Activated T-cell treated with anti-CD3 and anti-CD28 coated beads, Interleukin-2, amount 50 U/mL, for 24 hours (primary cell): ENCODE results near the gene CDON.
A peak's percentile ranks its signal among the peaks of the same experiment; 100 is the strongest.

Experiments used
- DNase-seq: peaks from one replicate; pipeline ENCODE4 v3.0.0-alpha.2; 2020
- H3K27ac Mint-ChIP-seq: 2 replicates; pipeline ENCODE4 v1.8.0; 2020; ENCODE audit warnings: mild to moderate bottlenecking, mixed read lengths
- H3K27me3 Mint-ChIP-seq: 2 replicates; pipeline ENCODE4 v1.8.0; 2020; ENCODE audit warnings: mixed read lengths
- H3K36me3 Mint-ChIP-seq: 2 replicates; pipeline ENCODE4 v1.8.0; 2020; ENCODE audit warnings: low read depth, mixed read lengths
- H3K4me1 Mint-ChIP-seq: 2 replicates; pipeline ENCODE4 v1.8.0; 2020; ENCODE audit warnings: low read depth, mixed read lengths
- H3K4me3 Mint-ChIP-seq: 2 replicates; pipeline ENCODE4 v1.8.0; 2020; ENCODE audit warnings: mild to moderate bottlenecking, moderate library complexity, mixed read lengths
- H3K9me3 Mint-ChIP-seq: 2 replicates; pipeline ENCODE4 v1.8.0; 2020; ENCODE audit warnings: mixed read lengths

The CDON gene, protein sequence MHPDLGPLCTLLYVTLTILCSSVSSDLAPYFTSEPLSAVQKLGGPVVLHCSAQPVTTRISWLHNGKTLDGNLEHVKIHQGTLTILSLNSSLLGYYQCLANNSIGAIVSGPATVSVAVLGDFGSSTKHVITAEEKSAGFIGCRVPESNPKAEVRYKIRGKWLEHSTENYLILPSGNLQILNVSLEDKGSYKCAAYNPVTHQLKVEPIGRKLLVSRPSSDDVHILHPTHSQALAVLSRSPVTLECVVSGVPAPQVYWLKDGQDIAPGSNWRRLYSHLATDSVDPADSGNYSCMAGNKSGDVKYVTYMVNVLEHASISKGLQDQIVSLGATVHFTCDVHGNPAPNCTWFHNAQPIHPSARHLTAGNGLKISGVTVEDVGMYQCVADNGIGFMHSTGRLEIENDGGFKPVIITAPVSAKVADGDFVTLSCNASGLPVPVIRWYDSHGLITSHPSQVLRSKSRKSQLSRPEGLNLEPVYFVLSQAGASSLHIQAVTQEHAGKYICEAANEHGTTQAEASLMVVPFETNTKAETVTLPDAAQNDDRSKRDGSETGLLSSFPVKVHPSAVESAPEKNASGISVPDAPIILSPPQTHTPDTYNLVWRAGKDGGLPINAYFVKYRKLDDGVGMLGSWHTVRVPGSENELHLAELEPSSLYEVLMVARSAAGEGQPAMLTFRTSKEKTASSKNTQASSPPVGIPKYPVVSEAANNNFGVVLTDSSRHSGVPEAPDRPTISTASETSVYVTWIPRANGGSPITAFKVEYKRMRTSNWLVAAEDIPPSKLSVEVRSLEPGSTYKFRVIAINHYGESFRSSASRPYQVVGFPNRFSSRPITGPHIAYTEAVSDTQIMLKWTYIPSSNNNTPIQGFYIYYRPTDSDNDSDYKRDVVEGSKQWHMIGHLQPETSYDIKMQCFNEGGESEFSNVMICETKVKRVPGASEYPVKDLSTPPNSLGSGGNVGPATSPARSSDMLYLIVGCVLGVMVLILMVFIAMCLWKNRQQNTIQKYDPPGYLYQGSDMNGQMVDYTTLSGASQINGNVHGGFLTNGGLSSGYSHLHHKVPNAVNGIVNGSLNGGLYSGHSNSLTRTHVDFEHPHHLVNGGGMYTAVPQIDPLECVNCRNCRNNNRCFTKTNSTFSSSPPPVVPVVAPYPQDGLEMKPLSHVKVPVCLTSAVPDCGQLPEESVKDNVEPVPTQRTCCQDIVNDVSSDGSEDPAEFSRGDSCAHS (N-terminal part only)

DNA sequence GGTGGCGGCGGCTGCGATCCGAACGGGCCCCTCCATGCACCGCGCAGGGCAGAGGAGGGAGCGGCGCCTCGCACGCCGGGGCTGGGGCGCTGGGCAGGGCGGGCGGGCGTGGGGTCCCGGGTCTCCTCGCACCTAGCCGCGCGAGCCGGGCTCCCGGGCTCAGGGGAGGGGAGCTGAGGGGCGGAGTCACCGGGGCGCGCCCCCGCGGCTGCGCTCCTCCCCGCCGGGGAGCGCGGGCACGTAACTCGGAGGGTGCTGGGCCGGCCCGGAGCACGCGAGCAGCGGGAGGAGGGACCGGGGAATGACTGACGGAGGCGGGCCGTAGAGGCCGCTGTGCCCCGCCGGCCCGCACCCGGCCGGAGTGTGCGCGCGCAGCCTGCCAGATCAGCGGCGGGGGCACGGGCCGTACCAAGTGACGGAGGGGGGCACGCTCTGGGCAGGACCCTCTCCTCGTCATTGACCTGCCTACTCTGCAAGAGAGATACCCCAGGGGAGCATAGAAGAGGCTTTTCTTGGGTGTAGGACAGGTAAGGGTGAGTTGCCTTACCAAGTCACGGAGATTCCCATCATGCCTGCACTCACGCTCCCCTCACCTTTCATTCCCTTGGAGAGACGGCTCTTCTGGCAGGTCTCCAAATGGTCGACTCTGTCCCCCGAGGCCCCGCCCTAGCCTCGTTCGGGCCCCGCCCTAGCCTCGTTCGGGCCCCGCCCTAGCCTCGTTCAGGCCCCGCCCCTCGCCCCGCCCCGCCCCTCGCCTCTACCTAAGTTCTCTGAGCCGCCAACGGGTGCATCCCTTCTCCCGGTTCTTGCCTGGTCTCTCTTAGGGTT, at the start of gene CDON:
Gene CDON, minus strand, starts transcription at position 188 of the 828 bp plus-strand sequence. CDS start 39,390 bp downstream, outside the sequence.
- H3K4me1 Mint-ChIP-seq, result peaks cover 10% of the 10 kb centered on the region
- peak within 1 kb of the TSS; percentile 78 for H3K4me3 Mint-ChIP-seq

DNA sequence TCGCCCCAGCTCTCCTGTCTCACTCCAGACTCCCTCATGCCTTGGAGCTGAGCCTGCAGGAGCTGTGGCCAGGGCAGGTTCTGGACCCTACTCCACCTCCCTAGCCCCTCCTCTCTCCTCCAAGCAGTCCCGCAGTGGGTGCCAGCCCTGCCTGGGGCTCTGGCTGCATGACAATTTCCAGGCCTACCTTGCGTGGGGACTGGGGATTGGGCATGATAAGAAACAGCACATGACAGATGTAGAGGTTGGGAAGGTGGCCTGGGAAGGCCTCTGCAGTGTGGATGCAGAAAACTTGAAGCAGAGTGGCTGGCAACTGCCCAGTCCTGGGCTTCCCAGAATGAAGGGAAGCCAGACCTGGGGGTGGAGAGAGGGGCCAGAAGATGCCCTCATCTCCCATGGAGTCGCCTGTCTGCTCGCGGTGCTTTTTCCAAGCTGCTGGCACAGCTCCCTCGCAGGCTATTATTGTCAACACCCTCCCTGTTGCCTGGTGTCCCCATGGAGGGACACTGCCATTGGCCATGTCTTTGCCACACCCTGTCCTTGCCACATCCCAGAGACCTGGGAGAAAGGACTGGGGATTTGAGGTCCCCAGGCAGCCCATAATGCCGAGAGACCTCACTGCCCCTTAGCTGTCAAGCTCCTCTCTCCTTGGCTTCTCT, 48.9 kb upstream of the CDON start:
- H3K4me1 Mint-ChIP-seq, result peaks cover 2% of the 10 kb centered on the region

More for the DNA sequence above, at the start of gene CDON:
- Mint-ChIP-seq H3K9me3 (no peaks in the 10 kb centered on the region), H3K27me3 (peaks cover 26% of the 10 kb centered on the region), H3K36me3 (no peaks in the 10 kb centered on the region), H3K27ac (peak within 1 kb of the TSS; percentile 99)
- peak; percentile 93 for DNase-seq

DNA sequence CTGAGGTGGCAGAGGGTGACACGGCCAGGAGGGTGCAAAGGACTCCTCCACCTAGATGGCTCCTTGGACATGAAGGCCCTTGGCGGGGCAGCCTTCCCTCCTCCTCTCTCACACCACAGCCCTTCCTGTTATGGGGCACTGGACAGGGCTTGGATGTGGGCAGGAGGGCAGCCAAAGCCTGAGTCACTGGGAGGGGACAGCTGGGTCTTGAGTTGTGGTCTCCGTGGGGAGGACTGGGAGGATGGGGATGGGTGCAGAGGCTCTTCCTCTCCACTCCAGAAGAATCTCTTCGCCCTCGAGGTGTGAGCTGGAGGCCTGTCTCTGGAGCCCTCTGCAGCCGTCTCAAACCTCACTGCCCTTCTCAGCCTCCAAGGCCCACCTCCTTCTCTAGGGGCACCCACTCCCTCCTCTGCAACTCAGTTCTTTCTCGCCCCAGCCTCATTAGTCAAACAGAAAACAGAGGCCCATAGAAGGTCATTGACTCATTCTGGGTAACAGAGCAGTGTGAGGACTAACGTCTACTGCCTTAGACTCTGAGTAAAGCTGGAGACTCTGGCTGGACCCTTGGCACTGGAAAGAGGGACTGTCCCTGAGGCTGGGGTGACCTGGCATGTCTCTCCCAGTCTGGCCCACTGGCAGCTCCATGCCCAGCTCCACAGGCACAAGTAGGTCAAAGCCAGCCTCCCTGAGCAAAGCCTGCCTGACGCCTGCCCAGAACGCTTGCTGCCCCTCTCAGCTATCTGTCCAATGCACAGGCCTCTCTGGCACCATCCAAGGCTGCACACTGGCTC, 47.5 kb upstream of the CDON start:
- no peak for DNase-seq
- H3K4me1 Mint-ChIP-seq, result peaks cover 2% of the 10 kb centered on the region

More for the DNA sequence above, 48.9 kb upstream of the CDON start:
- no peaks in the 10 kb centered on the region for H3K36me3 Mint-ChIP-seq
- no peak overlapping the region for H3K27ac Mint-ChIP-seq
- H3K27me3 Mint-ChIP-seq, result no peaks in the 10 kb centered on the region
- no peak for DNase-seq
- H3K4me3 Mint-ChIP-seq, result no peak overlapping the region
- no peaks in the 10 kb centered on the region for H3K9me3 Mint-ChIP-seq

DNA sequence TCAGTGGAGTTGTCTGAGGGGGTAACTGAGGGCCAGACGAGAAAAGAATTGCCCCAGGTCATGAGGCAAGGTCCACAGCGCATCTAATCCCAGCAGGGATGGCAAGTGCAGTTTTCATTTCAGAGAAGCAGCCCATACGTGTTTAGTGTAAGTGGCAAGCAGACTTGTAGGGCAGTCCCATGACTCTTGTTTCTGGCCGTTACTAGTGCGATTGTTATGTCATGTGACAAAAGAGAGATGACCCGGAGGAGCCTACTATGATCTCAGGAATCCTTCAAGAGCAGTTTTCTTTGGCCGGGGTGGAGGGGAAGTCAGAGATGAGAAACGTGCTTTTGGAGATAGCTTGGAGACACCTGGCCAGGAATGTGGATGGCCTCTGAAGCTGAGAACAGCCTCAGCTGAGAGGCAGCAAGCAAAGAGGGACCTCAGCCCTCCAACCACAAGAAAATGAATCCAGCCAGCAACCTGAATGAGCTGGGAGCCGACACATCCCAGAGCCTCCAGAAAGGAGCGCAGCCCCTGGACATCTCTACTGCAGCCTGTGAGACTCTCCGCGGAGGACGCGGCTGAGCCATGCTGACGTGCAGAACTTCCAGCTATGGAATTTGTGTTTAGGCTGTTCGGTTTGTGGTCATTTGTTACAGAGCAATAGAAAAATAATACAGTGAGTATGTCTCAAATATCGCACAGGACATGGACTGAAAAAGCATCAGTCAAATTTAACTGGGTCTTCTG, 44.1 kb upstream of the CDON start:
- Mint-ChIP-seq H3K36me3 (no peaks in the 10 kb centered on the region), H3K27me3 (no peaks in the 10 kb centered on the region), H3K27ac (no peak overlapping the region), H3K9me3 (no peaks in the 10 kb centered on the region), H3K4me3 (no peak overlapping the region), H3K4me1 (peaks cover 2% of the 10 kb centered on the region)
- DNase-seq, result no peak

More for the DNA sequence above, 47.5 kb upstream of the CDON start:
- no peak overlapping the region for H3K4me3 Mint-ChIP-seq
- no peak overlapping the region for H3K27ac Mint-ChIP-seq
- H3K9me3 Mint-ChIP-seq, result no peaks in the 10 kb centered on the region
- no peaks in the 10 kb centered on the region for H3K36me3 Mint-ChIP-seq
- H3K27me3 Mint-ChIP-seq, result no peaks in the 10 kb centered on the region

DNA sequence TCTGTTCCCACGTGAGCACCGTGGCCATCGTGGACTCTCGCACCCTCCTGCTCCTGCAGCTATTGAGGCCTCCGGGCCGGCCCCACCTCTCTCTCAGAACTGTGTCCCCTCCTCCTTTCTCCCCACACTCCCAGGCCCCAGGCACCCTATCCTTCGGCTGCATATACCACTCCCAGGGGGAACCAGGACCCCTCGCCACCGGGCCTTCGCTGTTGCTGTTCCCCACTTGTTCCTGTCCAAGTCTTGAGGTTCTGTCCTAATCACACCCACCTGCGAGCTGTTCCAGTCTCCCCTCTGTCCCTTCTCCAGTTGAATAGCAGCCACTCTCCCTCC, 43.0 kb upstream of the CDON start:
- no peaks in the 10 kb centered on the region for H3K27me3 Mint-ChIP-seq
- no peak for DNase-seq
- peaks cover 2% of the 10 kb centered on the region for H3K4me1 Mint-ChIP-seq
- no peak overlapping the region for H3K27ac Mint-ChIP-seq
- H3K9me3 Mint-ChIP-seq, result no peaks in the 10 kb centered on the region
- no peaks in the 10 kb centered on the region for H3K36me3 Mint-ChIP-seq
- no peak overlapping the region for H3K4me3 Mint-ChIP-seq

DNA sequence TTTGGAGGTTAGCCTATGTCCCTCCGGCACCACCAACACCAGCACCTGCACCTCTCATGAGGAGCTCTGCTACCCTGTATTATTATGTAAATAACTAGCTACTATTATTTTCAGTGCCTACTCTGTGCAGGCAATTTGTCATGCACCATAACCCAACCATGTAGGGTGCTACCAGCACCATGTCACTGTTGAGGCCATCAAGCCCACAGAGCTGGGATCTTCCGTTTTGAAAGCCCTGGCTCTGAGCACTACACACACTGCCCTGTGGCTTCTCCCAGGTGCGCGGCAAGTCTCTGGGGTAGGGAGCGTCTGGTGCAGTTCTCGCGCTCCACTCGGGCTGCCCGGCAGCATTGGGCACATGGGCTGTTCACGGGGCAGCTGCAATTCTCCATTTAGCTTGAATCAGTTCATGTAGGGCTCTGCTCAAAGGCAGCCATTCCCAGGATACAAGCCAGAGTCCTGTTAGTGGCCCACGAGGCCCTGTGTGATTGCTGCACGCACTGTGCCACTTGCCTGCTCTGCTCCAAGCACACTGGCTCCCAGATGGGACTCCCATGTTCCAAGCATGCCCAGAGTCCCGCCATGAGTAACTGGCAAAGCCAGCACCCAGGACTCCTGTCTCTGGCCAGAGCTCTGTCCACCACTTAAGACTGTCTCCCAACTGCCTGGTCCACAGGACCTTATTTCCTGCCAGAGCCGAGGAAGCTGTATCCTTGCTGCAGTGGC, 42.5 kb upstream of the CDON start:
- no peaks in the 10 kb centered on the region for H3K36me3 Mint-ChIP-seq
- no peak overlapping the region for H3K4me3 Mint-ChIP-seq
- no peaks in the 10 kb centered on the region for H3K27me3 Mint-ChIP-seq
- DNase-seq, result no peak
- peaks cover 2% of the 10 kb centered on the region for H3K4me1 Mint-ChIP-seq
- no peak overlapping the region for H3K27ac Mint-ChIP-seq
- H3K9me3 Mint-ChIP-seq, result no peaks in the 10 kb centered on the region

DNA sequence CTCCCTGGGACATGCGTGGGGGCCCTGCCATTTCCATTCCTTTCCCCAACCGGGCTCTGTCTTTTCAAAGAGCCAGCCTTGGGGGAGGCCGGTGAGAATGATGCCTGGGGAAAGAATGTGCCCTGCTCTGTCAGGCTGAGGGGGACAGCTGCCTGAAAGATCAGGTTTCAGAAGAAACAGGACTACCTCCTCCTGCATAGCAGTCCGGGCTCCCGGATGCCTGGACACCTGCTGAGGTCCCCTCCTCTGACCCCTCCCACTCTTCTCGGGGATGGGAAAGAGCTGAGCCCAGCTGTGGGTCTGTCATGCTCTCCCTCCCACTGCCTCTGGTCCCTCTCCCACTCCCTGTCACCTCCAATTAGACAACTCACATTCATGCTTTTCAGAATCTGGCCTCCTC, 41.8 kb upstream of the CDON start:
- H3K27ac Mint-ChIP-seq, result no peak overlapping the region
- H3K9me3 Mint-ChIP-seq, result no peaks in the 10 kb centered on the region
- H3K4me1 Mint-ChIP-seq, result no peaks in the 10 kb centered on the region
- no peaks in the 10 kb centered on the region for H3K27me3 Mint-ChIP-seq
- no peaks in the 10 kb centered on the region for H3K36me3 Mint-ChIP-seq
- no peak for DNase-seq
- H3K4me3 Mint-ChIP-seq, result no peak overlapping the region

DNA sequence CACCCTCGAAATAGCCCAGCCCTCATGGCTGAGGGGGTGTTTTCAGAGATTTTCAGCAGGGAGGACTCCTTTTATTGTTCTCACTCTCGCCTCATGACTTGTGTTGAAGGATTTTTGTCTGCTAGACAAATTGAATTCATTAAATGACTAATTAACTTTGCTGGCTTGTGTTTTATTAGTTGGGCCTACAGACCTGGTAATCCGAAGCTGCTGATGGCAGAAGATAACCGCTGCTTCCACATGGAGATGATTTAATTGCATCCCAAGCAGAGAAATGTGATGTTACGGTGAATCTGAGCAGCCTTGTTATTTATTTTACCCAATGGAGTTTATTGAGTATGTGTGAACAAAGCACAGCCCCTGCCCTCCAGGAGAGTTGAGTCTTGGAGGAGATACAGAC, 40.5 kb upstream of the CDON start:
- H3K27me3 Mint-ChIP-seq, result no peaks in the 10 kb centered on the region
- H3K4me3 Mint-ChIP-seq, result no peak overlapping the region
- no peaks in the 10 kb centered on the region for H3K9me3 Mint-ChIP-seq
- H3K36me3 Mint-ChIP-seq, result no peaks in the 10 kb centered on the region
- H3K27ac Mint-ChIP-seq, result no peak overlapping the region
- DNase-seq, result no peak
- H3K4me1 Mint-ChIP-seq, result no peaks in the 10 kb centered on the region

DNA sequence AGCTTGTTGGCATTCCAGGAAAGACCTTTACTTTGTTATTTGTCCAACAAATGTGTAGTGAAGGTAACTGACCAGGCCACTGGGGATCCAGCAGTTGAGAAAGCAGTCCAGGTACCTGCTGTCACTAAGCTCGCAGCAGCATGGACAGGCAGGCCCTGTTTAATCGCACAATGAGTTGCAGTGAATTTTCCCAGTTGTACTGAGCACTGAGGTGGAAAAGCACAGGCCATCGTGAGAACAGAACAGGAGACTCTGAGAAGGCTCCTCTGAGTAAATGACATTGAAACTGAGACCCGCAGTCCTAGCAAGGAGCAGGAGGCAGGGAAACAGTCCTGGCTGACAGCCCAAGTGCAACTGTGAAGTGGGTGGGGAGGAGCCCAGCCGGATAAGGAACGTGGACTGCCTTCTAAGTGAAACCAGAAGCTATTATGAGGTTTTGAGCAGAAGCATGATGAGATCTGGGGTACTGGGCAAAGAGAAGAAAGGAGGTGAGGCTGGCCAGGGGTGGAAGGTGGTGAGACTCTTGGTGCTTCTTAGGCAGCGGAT, 39.8 kb upstream of the CDON start:
- Mint-ChIP-seq H3K4me3 (no peak overlapping the region), H3K36me3 (no peaks in the 10 kb centered on the region), H3K27me3 (no peaks in the 10 kb centered on the region), H3K27ac (no peak overlapping the region), H3K4me1 (no peaks in the 10 kb centered on the region), H3K9me3 (no peaks in the 10 kb centered on the region)
- no peak for DNase-seq

DNA sequence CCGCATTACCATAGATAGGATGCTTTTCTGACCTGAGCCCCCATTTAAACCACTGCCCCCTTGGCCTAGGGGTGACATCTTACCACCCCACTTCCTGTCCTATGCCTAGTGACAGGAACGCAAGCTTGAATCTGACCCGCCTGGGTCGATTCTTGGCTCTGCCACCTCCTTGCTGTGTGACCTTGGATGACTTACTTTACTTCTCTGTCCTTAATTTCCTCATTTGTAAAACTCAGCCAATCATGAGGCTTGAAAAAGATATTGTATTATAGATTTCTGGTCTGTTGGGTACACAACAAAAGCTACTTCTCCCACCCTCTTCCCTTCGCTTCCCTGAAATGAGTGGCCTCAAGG, 39.2 kb upstream of the CDON start:
- Mint-ChIP-seq H3K36me3 (no peaks in the 10 kb centered on the region), H3K9me3 (no peaks in the 10 kb centered on the region), H3K4me1 (no peaks in the 10 kb centered on the region)

DNA sequence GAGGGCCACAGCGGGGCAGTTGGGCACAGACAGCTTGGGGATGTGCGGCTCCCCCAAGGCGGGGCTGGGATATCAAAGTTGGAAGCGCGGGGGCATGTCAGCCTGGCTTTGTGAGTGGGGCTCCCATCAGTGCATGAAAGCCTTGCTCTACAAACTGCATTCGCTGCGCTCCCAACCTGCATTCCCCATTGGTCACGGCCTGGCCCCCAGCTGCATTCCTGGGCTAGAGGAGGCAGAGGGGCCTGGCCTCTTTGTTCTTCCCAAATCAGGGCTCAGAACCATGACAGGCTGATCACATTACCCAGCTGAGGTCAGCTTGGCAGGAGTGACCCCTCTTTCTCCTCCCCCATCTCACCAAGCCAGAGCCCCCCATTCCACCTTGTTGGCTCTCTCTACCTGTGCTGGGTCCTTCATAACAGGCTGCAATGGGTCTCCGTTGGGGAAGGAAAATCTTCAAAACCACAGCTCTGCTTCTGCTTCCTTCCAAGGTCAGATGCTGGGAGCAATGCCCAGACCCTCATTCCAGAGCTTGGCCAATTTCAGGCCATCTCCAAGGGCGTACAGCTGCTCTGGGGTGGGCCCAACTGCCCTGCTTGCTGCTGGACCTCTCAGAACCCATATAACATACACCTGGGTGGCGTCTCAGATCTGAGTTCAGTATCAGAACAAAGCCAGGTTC, 38.7 kb upstream of the CDON start:
- Mint-ChIP-seq H3K36me3 (no peaks in the 10 kb centered on the region), H3K27me3 (no peaks in the 10 kb centered on the region), H3K4me3 (no peak overlapping the region), H3K4me1 (no peaks in the 10 kb centered on the region), H3K27ac (no peak overlapping the region), H3K9me3 (no peaks in the 10 kb centered on the region)
- DNase-seq, result no peak

More for the DNA sequence above, 39.2 kb upstream of the CDON start:
- Mint-ChIP-seq H3K27me3 (no peaks in the 10 kb centered on the region), H3K27ac (no peak overlapping the region), H3K4me3 (no peak overlapping the region)
- DNase-seq, result no peak
